Skin of body (tissue), 2 donors: ENCODE data around the gene AGR3. TPM values are rescaled to one million over a fixed set of nuclear protein-coding genes. Genes with fewer than 3 reads are reported as not detected.

Experiments
- DNase-seq: peaks from one replicate; lab custom pipeline; 2025; lab: John Stamatoyannopoulos, UW
- total RNA-seq: library from RNA; depleted of rRNA; stranded (reverse); fragments of >200 nt; gene quantifications from one replicate; pipeline ENCODE4 v1.2.3, GENCODE V29; 2014

Gene AGR3
- total RNA-seq = not detected

DNA sequence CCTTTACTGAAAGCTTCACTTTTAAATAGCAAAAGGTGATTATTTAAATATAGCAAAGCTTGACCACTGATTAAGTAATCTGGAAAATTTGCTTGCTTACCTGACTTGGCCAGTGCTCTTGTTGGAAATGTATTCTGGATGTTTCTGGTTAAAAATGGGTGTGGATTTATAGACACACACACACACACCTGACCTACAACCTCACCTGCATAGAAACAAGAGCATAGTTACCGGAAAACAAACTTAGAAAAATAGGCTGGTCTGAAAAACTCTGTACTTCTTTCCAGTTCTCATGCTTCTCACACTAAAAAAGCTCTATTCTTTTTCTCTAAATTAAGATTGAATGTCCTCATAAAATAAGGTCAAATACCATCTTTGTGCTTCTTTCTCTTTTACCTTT lies at the start of gene AGR3:
Gene AGR3, minus strand, starts transcription at position 140 of the 400 bp plus-strand sequence. CDS start 3,365 bp downstream, outside the sequence.
- no peak for DNase-seq

- DNase-seq = no peak
Measured at GRCh38 chr7:16930946-16931345, 49.2 kb upstream of the AGR3 start.

GRCh38 chr7:16929146-16929762 lies 47.5 kb upstream of the AGR3 start:
- no peak for DNase-seq

GRCh38 chr7:16926861-16927260 lies 45.1 kb upstream of the AGR3 start:
- DNase-seq = no peak

DNA sequence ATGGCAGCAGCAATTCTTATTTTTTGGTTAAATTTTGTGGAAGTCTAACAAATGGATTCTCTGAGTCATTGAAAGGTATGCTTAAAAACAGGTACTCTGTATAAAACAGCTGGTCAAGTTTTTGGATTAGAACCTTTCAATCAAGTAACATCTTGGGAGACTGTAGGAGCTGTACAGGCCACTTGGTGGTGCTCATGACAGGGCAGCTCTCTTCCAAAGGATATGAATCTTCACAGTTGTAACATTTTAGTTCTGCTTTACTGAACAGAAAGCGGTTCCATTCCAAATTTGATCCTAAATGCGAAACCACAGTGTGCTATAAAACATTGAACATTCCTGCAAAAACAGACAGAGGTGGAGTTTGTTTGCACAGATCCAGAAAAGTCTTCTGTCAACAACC lies 44.5 kb upstream of the AGR3 start:
- no peak for DNase-seq

- no peak for DNase-seq
Measured at GRCh38 chr7:16925609-16926008, 43.8 kb upstream of the AGR3 start.

DNA sequence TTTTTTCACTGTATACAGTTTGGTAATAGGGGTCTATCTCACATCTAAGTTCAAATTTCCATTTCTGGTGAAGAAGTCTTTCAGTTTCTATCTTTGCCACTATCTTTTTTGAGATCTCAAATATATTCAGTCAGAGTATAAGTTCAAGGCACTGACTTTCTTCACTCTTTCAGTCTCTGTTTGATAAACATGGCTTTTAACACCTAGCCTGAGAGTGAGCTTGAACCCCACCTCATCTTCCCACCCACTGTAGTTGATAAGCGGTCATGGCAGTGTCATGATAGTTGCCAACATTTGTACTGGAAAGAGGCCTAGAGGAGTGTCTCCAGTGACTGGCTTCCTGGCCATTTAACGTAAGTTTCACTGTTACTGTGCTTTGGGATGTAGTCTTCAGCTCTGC lies 41.2 kb upstream of the AGR3 start:
- DNase-seq = no peak

DNA sequence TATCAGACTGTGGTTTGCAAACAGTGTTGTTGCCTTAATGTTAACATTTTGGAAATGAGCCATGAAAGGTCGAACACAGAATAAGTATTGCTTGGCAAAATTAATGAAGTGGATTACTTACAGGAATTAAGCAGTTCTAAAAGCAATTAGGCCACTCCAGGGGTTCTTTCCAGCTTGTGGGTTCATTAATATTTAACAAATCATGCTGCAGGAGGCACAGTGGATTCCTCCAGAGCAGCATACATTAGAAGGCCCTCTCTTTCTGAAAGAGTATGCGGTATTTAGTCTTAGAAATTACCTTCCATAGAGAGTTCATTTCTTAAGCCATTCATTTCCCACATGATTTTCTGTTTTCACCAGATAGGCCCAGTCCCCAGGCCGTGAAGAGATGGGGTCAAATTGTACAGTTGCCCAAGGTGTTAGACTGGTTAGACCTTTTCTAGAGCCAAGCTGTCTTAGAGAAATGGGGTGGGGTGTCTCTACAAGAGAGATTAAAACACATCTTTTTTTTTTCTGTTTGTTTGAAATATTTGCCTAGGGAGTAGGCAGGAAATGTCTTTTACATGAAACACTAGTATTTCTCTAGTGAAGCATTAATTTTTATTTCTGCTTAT lies 40.0 kb upstream of the AGR3 start:
- no peak for DNase-seq

- DNase-seq = no peak
Measured at GRCh38 chr7:16921151-16921550, 39.4 kb upstream of the AGR3 start.

GRCh38 chr7:16919440-16919839 lies 37.7 kb upstream of the AGR3 start:
- no peak for DNase-seq

- DNase-seq = no peak
Measured at GRCh38 chr7:16918288-16918895, 36.6 kb upstream of the AGR3 start.

DNA sequence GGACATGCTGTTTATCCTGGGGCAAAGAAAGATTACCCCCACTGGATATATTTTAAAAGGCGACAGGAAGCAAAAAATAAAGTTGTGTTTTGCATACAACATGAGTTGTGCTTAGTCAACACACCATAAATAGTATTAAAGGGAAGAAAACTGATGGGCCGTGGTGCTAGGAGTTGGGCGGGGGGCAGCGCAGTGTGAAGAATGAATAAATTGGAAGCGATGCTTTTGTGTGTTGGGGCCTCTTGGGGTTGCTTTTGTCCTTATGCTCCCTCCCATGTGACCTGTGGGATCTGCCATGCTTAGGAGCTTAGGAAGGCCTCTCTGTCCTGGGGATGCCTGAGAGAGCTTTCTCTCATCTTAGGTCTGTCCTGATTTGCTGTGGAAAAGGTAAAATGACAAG lies 35.0 kb upstream of the AGR3 start:
- no peak for DNase-seq

DNA sequence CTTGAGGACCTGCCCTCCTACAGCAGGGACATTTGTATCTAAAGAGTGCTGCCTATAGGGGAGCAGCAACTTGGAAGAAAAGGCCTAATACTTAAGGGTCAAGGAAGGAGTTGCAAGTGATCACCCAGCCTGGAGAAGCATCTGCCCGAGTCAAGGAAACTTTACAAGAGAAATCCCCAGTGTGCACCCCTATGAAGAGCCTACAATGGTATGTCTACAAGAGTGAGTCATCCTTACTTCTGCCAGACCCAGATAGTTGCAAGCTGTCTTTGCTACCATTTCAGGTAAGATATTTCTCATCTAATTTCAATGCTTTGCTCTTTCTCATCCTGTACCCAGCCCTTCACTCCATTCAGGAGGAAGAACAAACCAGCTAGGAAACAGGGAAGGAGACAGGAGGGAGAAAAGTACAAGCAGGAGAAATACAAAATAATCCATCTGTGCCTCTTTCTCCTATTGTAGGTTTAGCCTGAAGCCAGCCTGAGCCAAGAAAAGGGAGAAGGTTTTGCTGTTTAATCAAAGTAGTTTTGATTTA lies 34.4 kb upstream of the AGR3 start:
- no peak for DNase-seq

DNA sequence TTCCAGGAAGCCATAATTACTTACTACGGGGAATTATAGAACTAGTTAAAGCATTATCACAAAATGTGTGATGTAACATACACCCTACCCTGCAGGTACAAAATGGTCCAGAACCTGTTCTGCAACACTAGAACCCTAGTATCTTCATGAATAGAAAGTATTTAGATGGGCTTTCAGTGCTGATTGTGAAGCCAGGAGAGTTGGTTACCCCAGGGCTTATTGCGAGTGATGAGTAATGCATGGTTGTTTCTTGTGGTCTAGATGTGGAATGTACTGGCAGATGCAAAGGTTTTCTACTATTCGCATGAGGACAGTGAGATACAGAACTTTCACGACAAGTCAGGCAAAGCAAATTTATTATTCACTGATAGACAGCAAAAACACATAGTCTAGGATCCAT lies 33.6 kb upstream of the AGR3 start:
- DNase-seq = no peak

DNA sequence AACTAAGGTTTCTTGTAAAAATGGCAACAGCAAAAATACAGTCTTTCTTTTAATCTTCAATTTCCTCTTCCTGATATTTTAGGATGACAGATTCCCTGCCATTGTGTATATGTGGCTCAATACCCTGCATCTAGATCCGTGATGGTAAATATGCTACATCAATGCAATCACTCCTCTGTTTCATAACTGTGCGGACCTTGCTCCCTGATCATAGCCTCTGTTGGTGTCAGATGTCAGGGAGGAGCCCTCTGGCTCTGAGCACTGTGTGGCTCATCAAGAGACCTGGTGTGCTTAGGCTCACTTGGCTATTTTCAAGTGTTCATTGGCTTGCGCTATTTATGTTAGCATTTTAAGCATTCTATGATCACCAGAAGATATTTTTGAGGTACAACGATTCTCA lies 33.0 kb upstream of the AGR3 start:
- no peak for DNase-seq

DNA sequence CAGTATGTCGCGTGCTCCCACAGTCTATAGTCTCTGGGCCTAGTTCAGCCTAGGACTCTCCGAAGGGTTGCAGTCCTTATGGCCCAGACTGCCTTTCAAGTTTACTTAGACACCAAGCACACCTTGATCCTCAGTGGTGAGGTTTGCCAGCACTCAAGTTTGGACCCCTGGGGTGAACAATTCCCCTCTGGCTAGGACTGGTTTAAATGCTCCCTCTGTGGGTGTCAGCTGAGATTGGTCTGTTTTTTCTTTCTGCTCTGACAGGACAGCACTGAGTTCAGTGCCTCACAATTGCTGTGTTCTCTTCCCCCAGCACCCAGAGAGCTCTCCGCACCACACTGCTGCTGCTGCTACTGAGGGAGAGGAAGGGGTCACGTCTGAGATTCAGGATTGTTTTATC lies 31.9 kb upstream of the AGR3 start:
- DNase-seq = no peak

DNA sequence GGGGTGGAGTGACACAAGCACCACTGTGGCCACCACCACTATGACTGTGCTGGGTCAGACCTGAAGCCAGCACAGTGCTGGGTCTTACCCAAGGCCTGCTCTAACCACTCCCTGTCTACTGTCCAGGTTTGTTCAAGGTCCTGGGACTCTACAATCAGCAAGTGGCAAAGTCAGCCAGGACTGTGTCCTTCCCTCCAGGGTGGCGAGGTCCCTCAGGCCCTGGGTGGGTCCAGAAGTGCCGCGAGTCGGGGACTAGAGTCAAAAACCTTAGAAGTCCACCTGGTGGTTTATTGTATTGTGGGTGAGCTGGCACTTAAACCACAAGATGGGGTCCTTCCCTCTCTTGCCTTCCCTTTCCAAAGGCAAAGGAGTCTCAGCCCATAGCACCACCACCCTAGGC lies 30.8 kb upstream of the AGR3 start:
- DNase-seq = no peak

GRCh38 chr7:16908561-16908960 lies 26.8 kb upstream of the AGR3 start:
- DNase-seq = no peak

DNA sequence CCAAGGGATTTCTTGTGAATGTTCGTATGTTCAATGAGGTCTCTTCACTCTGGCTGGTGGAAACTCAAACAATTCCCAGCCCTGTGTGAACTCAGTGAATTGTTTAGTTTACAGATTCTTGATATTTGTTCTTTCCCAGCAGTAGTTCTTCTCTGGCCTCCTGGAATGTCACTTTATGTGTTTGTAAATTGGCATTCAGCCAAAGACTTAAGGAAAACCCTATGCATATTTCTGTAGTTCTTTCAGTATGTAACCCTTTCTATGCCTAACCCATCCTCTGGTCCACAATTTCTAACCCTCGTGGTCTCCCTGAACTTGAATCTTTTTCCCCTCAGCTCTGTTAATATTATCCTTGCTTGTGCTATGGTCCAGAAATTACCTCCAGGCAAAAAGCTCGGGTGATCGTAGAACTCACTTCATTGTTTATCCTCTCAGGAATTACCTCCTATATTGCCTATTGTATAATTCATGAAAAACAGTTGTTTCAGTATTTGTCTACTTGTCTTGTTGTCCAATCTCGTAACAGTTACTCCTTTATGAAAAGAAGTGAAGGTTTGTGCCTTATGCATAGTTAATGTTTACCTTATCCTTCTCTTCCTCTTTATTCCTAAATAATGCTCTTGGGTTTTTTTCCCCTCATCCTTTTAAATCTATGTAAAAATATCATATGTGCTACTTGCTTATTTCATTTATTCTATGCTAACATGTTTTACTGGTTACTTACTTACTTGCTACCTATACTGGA lies 23.7 kb upstream of the AGR3 start:
- DNase-seq = no peak

DNA sequence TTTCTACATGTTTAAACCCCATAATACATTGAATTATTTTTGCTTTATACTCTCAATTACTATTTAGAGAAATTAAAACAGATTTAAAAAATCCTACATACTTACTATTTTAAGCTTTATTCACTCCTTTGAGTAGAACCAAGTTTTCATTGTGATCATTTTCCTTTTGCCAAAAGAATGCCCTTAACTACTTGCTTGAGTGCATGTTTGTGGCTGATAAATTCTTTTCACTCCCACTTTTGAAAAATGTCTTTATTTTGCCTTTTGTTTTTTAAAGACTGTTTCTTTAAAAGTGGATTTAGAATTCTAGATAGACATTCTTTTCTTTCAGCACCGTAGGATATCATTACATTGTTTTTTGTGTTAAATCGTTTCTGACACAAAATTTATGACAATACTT lies 22.3 kb upstream of the AGR3 start:
- DNase-seq = no peak

GRCh38 chr7:16900209-16900768 lies 18.5 kb upstream of the AGR3 start:
- DNase-seq = no peak
